ENCODE measurements around the gene POLRMT.

- TF ChIP-seq CTCF (IDR thresholded peaks at IDR 0.05), result no peak
- no peak for TF ChIP-seq FOXJ3 (CRISPR knock-in tag; IDR thresholded peaks at IDR 0.05; ENCODE audit: borderline replicate concordance)
- TF ChIP-seq, protein P1, sequence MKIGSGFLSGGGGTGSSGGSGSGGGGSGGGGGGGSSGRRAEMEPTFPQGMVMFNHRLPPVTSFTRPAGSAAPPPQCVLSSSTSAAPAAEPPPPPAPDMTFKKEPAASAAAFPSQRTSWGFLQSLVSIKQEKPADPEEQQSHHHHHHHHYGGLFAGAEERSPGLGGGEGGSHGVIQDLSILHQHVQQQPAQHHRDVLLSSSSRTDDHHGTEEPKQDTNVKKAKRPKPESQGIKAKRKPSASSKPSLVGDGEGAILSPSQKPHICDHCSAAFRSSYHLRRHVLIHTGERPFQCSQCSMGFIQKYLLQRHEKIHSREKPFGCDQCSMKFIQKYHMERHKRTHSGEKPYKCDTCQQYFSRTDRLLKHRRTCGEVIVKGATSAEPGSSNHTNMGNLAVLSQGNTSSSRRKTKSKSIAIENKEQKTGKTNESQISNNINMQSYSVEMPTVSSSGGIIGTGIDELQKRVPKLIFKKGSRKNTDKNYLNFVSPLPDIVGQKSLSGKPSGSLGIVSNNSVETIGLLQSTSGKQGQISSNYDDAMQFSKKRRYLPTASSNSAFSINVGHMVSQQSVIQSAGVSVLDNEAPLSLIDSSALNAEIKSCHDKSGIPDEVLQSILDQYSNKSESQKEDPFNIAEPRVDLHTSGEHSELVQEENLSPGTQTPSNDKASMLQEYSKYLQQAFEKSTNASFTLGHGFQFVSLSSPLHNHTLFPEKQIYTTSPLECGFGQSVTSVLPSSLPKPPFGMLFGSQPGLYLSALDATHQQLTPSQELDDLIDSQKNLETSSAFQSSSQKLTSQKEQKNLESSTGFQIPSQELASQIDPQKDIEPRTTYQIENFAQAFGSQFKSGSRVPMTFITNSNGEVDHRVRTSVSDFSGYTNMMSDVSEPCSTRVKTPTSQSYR (CRISPR knock-in tag; IDR thresholded peaks at IDR 0.05), result no peak
- TF ChIP-seq JUN (CRISPR knock-in tag; IDR thresholded peaks at IDR 0.05), result no peak
- no peak for TF ChIP-seq STAT6 (CRISPR knock-in tag; conservative IDR thresholded peaks at IDR 0.05; ENCODE audit: low read depth)
- TF ChIP-seq TEAD4 (CRISPR knock-in tag; IDR thresholded peaks at IDR 0.05), result no peak
- TF ChIP-seq NFYB (CRISPR knock-in tag; conservative IDR thresholded peaks at IDR 0.05; ENCODE audit: low read depth), result no peak
- no peak for TF ChIP-seq ATF3 (CRISPR knock-in tag; conservative IDR thresholded peaks at IDR 0.05)
- TF ChIP-seq NR3C1 (CRISPR knock-in tag; conservative IDR thresholded peaks at IDR 0.05; ENCODE audit: low read depth), result no peak
- TF ChIP-seq MXD4 (CRISPR knock-in tag; IDR thresholded peaks at IDR 0.05; ENCODE audit: borderline replicate concordance), result no peak
- TF ChIP-seq SOX15 (CRISPR knock-in tag; IDR thresholded peaks at IDR 0.05), result no peak
- no peak for TF ChIP-seq SP1 (CRISPR knock-in tag; conservative IDR thresholded peaks at IDR 0.05)
- TF ChIP-seq, protein P2, sequence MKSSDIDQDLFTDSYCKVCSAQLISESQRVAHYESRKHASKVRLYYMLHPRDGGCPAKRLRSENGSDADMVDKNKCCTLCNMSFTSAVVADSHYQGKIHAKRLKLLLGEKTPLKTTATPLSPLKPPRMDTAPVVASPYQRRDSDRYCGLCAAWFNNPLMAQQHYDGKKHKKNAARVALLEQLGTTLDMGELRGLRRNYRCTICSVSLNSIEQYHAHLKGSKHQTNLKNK (CRISPR knock-in tag; IDR thresholded peaks at IDR 0.05), result no peak
Measured at GRCh38 chr19:582497-583197, 50.7 kb downstream of the POLRMT start.
